ENCODE measurements around the gene FAM222A.

The FAM222A gene

DNA sequence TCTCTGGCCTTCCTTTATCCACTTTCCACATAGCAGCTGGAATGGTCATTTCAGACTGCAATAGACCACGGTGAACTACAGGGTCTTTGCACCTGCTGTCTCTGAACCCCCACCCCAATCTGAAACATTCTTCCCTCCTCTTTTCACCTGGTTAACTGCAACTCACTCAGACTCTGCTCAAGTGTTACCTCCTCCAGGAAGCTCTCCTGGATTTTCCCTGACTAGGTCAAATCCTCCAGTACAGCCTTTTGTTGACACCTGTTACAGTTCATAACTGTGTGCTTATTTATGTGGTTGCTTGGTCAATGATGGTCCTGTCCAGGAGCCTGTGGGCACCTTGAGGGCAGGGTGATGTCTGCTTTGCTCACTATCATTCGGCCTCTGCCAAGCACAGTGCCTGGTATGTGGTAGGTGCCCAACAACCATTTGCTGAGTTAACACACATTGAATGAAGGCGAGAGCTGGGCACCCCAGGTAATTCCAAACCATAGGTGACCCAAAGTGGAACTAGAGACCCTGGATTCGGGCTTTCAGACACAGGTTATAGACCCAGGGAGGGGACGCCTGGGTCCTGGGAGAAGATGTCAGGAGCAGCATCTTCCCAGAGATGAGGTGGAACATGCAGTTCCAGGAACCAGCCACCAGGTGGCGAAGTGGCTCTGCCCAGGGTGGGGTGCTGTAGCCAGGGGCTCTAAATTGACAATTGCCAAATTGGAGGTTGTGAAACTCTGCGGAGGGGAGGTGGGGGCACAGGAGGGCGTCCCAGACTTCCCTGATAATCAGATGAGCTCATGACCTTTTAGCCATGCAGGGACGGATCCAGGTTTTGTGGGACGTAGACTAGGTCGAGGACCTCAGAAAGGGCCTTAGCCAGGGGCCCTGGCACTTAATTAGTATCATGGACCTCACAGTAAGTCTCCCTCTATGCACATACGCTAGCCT is 91.5 kb downstream of the FAM222A start:
- DNase-seq, result peak; percentile 37 to 70 (median 65)

DNA sequence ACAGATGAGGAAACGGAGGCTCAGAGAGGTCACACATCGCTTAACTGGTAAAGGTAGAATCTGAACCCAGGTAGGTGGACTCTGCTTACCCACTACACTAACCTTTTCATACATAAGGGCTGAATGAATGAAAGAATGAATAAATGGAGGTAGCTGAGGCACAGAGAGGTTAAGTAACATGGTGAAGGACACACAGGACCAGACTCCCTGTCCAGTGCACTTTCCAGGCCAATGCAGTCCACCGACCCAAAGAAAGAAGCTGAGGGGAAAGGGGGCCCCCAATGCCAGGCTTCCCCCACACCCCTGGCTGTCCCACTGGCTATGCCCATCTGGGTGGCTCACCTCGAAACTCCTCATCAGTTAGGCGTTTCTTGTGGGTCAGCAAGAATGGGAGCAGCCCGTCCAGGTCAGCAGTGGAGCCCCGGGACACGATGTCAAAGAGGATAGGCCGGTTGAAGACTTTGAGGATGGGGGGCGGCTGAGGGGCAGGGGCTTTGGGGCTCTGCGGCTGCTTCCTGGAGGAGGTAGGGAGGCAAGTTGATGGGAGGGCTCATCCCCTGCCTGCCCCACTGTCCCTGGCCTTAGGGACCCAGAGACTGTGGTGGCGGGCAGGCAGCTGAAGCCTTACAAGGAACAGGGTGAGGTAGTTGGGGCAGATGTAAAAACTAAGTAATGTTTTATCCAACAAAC is 94.5 kb downstream of the FAM222A start:
- DNase-seq, result no peak

DNA sequence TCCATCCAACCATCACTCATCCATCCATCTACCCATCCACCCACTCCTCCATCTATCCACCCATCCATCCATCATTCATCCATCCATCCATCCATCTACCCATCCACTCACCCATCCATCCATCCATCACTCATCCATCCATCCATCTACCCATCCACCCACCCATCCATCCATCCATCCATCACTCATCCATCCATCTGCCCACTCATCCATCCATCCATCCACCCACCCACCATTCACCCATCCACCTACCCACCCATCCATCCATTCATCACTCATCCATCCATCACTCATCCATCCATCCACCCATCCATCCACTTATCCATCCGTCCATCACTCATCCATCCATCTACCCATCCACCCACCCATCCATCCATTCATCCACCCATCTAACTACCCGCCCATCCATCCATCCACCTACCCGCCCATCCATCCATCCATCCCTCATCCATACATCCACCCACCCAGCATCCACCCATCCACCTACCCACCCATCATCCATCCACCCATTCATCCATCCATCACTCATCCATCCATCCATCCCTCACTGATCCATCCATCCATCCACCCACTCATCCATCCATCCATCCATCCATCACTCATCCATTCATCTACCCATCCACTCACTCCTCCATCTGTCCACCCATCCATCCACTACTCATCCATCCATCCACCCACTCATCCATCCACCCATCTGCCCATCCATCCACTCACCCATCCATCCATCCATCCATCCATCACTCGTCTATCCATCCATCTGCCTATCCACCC is 95.4 kb downstream of the FAM222A start:
- no peak for DNase-seq

DNA sequence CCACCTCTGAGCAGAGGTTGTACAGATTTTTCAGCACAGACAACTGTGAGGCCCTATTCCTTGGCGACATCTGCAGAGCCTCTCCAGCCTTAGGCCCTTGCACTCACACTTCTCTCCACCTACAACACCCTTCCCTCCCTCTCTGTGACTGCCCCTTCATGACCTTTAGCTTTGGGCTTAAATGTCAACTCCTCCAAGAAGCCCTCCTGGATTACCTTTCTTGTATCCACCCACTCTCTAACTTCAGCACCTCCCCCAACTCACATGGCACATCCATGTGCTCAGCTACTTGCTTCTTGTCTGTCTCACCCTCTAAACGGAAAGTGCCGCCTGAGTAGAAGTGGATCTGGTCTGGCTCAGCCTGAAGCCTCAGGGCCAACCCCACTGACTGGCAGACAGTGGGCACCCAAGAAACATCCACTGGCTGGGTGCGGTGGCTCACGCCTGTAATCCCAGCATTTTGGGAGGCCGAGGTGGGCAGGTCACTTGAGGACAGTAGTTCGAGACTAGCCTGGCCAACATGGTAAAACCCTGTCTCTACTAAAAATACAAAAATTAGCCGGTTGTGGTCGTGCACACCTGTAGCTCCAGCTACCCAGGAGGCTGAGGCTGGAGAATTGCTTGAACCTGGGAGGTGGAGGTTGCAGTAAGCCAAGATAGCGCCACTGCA is 97.5 kb downstream of the FAM222A start:
- DNase-seq, result no peak

DNA sequence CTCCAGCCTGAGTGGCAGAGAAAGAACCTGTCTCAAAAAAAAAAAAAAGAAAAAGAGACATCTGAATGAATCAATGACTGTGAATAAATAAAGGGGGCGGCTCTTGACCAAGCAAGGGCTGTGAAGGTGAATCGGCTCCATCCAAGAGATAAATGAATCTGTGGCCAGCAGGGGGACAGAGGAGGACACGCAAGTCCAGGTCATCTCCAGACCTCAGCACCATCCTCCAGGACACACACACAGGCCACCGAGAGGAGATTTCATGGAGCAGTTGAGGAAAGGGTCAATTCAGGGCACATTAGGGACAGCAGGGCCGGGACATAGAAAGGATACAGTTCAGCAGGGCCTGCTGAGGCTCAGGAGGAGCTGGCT is 98.0 kb downstream of the FAM222A start:
- DNase-seq, result no peak

DNA sequence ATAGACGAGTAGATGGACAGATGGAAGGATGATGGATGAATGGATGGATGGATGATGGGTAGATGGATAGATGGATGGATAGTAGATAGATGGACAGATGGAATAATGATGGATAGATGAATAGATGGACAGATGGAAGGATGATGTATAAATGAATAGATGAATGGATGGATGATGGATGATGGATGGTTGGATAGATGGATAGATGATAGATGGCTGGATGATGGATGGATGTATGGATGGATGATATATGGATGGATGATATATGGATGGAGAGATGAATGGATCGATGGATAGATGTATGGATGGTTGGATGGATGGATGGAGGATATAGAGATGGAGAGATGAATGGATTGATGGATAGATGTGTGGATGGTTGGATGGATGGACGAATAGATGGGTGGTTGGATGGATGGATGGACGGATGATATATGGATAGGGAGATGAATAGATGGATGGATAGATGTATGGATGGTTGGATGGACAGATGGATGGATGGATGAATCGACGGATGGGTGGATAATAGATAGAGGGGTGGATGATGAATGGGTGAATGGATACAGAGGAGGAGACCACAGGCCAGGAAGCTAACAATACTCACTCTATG is 100.3 kb downstream of the FAM222A start:
- DNase-seq, result no peak

DNA sequence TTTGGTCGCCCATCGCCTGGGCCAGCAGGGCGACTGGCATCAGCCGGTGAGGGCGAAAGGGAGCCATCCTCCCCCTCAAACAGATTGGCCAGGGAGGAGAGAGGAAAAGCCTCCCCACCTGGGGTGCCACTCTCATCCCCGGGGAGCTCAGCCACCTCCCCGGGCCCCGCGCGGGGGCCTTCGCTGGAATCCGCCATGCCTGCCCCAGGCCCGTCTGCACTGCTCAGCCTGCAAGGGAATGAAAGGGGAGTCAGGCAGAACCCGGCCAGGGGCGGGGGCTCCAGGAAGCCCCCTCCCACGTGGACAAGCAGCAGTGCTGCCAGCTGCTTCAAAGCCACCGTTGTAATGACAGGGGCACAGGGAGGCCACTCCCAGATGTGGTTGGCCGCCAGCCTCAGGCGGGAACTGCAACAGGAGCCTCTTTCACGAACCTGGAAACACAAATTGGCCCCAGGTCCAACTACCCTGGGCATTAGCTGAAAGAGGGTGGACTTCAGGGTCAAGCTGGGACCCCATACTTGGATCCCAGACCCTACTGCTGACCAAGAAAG is 101.0 kb downstream of the FAM222A start:
- DNase-seq, result no peak

DNA sequence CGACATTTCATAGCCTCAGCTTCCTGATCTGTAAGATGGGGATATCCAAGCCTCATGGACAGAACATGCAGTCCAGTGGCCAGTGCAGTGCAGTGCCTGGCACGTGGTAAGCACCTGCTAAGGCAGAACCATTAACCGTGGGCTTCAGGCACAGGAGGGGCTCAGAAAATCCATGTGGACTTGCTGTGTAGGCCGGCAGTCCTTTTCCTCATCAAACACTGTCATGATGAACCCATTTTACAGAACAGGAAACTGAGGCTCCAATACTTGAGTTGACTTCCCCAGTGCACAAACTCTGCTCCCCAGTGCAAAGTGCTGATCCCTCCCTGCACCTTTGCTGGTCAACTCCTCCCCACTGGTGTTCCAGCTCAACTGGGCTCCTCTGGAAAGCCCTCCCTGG is 101.6 kb downstream of the FAM222A start:
- DNase-seq, result no peak

DNA sequence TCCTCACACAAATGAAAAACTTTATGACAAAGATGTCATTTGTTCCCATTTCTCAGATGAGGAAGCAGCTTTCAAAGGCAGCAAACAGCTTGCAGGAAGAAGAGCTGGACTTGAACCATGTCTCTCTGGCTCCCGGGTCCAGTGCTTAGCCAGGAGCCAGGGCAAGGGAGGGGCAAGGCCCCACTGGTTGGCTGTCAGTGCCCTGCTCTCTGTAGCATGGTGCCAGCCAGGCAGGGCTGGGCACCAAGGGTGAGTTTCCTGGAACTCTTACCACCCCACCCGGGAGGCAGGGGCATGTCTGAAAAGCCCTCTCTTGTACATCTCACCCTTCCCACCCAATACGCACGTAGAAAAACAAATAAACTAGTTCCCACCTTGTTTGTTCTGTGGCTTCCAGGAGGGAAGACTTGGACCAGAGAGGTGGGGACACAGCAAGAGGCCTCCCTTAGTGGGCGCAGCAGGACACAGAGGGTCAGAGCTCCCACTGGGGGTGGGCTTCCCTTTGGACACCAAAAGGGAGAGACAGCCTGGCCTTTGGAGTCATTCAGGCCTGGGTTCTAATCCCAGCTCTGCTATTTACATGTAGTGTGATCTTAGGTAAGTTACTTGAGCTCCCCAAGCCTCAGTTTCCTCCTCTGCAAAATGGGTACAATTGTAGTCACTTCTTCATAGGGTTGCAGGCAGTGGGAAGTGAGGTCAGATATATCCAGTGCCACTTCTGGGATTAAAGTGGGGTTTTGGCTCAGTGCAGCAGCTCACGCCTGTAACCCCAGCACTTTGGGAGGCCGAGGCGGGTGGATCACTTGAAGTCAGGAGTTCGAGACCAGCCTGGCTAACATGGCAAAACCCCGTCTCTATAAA is 102.4 kb downstream of the FAM222A start:
- DNase-seq, result no peak

DNA sequence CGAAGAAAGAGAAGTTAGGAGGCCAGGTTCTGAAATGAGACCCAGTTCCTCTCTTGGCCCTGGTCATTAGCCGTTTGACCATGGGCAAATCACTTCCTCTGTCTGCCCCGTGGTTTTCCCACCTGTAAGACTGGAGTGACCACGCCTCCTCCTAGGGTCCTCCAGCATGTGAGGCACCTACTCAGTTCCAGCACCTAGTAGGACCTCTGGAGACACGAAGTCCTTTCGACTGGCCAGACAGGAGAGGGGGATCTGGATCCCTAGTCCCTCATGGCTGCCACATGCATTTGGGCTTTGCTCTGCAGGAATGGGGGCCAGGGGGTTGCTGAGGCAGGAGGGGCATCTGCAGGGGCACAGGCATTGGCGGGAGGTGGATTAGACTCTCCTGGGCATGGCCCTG is 103.2 kb downstream of the FAM222A start:
- no peak for DNase-seq

DNA sequence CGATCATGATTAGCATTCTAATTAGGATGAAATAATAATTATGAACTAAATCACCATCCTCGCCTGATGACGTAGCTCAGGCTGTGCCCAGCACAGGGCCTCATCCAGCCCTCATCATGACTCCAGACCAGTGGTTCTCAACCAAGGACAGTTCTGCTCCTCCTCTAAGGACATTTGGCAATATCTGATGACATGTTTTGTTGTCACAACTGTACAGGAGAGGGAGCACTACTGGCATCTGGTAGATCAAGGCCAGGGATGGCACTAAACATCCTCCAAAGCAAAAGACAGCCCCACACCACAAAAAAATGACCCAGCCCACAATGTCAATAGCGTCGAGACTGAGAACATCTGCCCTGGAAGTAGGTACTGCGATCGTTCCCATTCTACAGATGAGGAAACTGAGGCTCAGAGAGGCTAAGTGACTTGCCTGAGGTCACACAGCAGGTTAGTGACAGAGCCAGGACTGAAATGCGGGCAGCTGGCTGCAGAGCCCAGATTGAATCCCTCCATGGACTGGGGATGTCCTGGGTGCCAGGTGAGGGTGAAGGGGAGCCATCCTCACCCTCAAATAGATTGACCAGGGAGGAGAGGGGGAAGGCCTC is 104.1 kb downstream of the FAM222A start:
- DNase-seq, result no peak

DNA sequence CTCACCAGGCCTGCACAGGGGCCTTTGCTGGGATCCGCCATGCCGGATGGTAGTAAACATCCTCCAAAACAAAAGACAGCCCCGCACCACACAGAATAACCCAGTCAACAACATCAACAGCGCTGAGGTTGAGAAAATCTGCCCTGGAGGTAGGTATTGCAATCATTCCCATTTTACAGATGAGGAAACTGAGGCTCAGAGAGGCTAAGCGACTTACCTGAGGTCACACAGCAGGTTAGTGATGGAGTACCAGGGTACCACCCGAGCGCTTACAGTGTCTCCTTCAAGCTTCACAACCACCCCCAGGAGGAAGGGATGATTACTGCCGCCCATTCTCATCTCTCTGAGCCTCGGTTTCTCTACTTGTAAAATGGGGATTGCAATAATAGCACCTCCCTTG is 104.6 kb downstream of the FAM222A start:
- no peak for DNase-seq

DNA sequence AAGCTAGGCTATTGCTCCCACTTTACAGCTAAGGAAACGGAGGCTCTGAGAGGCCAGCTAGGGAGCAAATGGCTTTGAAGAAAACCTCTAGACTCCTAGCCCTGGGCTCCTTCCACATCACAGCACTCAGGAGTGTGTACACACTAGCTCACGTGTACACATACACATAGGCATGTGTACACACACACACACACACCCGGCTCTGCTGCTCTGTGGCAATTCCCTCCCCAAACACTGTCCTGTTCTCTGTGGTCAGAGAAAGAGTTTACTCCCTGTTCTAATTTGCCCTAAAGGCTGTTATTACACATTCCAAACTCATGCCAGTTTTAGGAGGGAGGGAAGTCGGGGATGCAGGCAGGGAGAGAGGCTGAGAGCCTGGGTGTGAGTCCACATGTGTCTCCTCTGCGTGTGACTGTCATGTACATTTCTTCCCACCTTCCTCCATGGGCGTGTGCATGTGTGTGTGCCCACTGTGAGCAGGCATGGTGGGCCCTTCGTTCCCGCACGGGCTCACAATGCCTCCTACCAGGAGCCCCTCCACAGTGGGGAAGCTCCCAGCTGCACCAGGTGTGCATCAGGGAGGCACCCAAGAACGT is 105.4 kb downstream of the FAM222A start:
- DNase-seq, result peak in 1 of 3 experiments; percentile 34

Data from NCI-H1417 (cell line).